HEK293 (cell line): ENCODE data around the gene IPO13.

ENCODE experiments used
- CTCF ChIA-PET: fragments of 350-600 bp; formaldehyde crosslinking; extraction: SDS; loops from one replicate; lab custom pipeline; 2021; ENCODE audit warnings: antibody characterized with exemption; lab: Yijun Ruan, JAX
- POLR2A ChIA-PET: fragments of 300-600 bp; formaldehyde crosslinking; extraction: SDS; loops from one replicate; lab custom pipeline; 2020; ENCODE audit warnings: antibody characterized with exemption, inconsistent platforms; lab: Yijun Ruan, JAX
- H3K27ac ChIP-seq: fragments of 200-500 bp; sonication (Bioruptor generic); 2 replicates; pipeline ENCODE4 v1.5.1; 2014; ENCODE audit warnings: low read depth, low read length, control low read depth, inconsistent platforms; ENCODE audit errors: extremely low read depth
- H3K36me3 ChIP-seq, 2 experiments: fragments of 200-500 bp in 1 of 2; sonication (Bioruptor generic) in 1 of 2; 1 replicate in 1 of 2; 2 replicates in 1 of 2; pipeline ENCODE4 v1.5.1; 2014 to 2017; ENCODE audit warnings: inconsistent platforms in 2 of 2, low read length in 2 of 2; ENCODE audit not compliant: control insufficient read depth in 2 of 2, insufficient read depth in 1 of 2
- H3K4me1 ChIP-seq: fragments of 200-500 bp; sonication (Bioruptor generic); 2 replicates; pipeline ENCODE4 v1.5.1; 2014; ENCODE audit warnings: mild to moderate bottlenecking, low read length, inconsistent platforms; ENCODE audit not compliant: control insufficient read depth, insufficient read depth
- H3K4me3 ChIP-seq: 2 replicates; pipeline ENCODE4 v1.5.1; 2011; ENCODE audit warnings: low read depth, mild to moderate bottlenecking, control low read depth, low read length, moderate library complexity
- H3K9me3 ChIP-seq: fragments of 200-500 bp; sonication (Bioruptor generic); 2 replicates; pipeline ENCODE4 v1.5.1; 2014; ENCODE audit warnings: low read depth, low read length, inconsistent platforms; ENCODE audit not compliant: control insufficient read depth, insufficient read depth
- MEIS1 ChIP-seq: sonication (generic); formaldehyde crosslinking; IDR thresholded peaks from 2 replicates; pipeline ENCODE4 v1.8.1; 2022; ENCODE audit warnings: missing genetic modification reagents, mild to moderate bottlenecking, borderline replicate concordance
- RBAK ChIP-seq: fragments of 450-650 bp; formaldehyde crosslinking; IDR thresholded peaks from 2 replicates; pipeline ENCODE4 v1.5.1; 2016; ENCODE audit warnings: missing biosample characterization, missing genetic modification characterization
- ZBTB17 ChIP-seq: fragments of 450-650 bp; formaldehyde crosslinking; IDR thresholded peaks from 2 replicates; pipeline ENCODE4 v1.5.1; 2016; ENCODE audit warnings: missing biosample characterization, missing genetic modification characterization
- ZBTB8A ChIP-seq: fragments of 450-650 bp; formaldehyde crosslinking; IDR thresholded peaks from 2 replicates; pipeline ENCODE4 v1.5.1; 2016; ENCODE audit warnings: missing biosample characterization, missing genetic modification characterization
- ZFP37 ChIP-seq: fragments of 450-650 bp; formaldehyde crosslinking; IDR thresholded peaks from 2 replicates; pipeline ENCODE4 v1.5.1; 2016; ENCODE audit warnings: missing biosample characterization, missing genetic modification characterization
- ZNF138 ChIP-seq: fragments of 450-650 bp; formaldehyde crosslinking; IDR thresholded peaks from 2 replicates; pipeline ENCODE4 v1.5.1; 2016; ENCODE audit warnings: missing biosample characterization, missing genetic modification characterization, borderline replicate concordance
- ZNF223 ChIP-seq: fragments of 450-650 bp; formaldehyde crosslinking; IDR thresholded peaks from 2 replicates; pipeline ENCODE4 v1.5.1; 2016; ENCODE audit warnings: missing biosample characterization, missing genetic modification characterization
- ZNF354C ChIP-seq: fragments of 450-650 bp; formaldehyde crosslinking; IDR thresholded peaks from 2 replicates; pipeline ENCODE4 v1.5.1; 2016; ENCODE audit warnings: missing biosample characterization, missing genetic modification characterization, low read depth, borderline replicate concordance
- ZNF394 ChIP-seq: fragments of 450-650 bp; formaldehyde crosslinking; IDR thresholded peaks from 2 replicates; pipeline ENCODE4 v1.5.1; 2016; ENCODE audit warnings: missing biosample characterization, missing genetic modification characterization, mild to moderate bottlenecking, moderate library complexity, borderline replicate concordance
- ZNF426 ChIP-seq: fragments of 450-650 bp; formaldehyde crosslinking; IDR thresholded peaks from 2 replicates; pipeline ENCODE4 v1.5.1; 2017; ENCODE audit warnings: missing biosample characterization, missing genetic modification characterization, mild to moderate bottlenecking, inconsistent platforms, moderate library complexity
- ZNF48 ChIP-seq: fragments of 450-650 bp; formaldehyde crosslinking; IDR thresholded peaks from 2 replicates; pipeline ENCODE4 v1.5.1; 2016; ENCODE audit warnings: missing biosample characterization, missing genetic modification characterization
- ZNF596 ChIP-seq: fragments of 450-650 bp; IDR thresholded peaks from 2 replicates; pipeline ENCODE4 v1.5.0; 2018; ENCODE audit warnings: missing biosample characterization, mild to moderate bottlenecking, missing genetic modification characterization, moderate library complexity
- ZNF664 ChIP-seq: fragments of 450-650 bp; formaldehyde crosslinking; IDR thresholded peaks from 2 replicates; pipeline ENCODE4 v1.5.1; 2016; ENCODE audit warnings: missing biosample characterization, missing genetic modification characterization
- ZNF768 ChIP-seq: fragments of 450-650 bp; formaldehyde crosslinking; IDR thresholded peaks from 2 replicates; pipeline ENCODE4 v1.5.1; 2018; ENCODE audit warnings: missing biosample characterization, mild to moderate bottlenecking, missing genetic modification characterization
- ZSCAN23 ChIP-seq: fragments of 450-650 bp; formaldehyde crosslinking; IDR thresholded peaks from 2 replicates; pipeline ENCODE4 v1.5.1; 2016; ENCODE audit warnings: missing biosample characterization, missing genetic modification characterization
- ZXDB ChIP-seq: fragments of 450-650 bp; formaldehyde crosslinking; IDR thresholded peaks from 2 replicates; pipeline ENCODE4 v1.5.1; 2016; ENCODE audit warnings: missing biosample characterization, missing genetic modification characterization
- TF ChIP-seq, protein P1 (sequence below): fragments of 450-650 bp; formaldehyde crosslinking; IDR thresholded peaks from 2 replicates; pipeline ENCODE4 v1.5.1; 2016; ENCODE audit warnings: missing biosample characterization, missing genetic modification characterization, borderline replicate concordance
- TF ChIP-seq, protein P2 (sequence below): fragments of 450-650 bp; formaldehyde crosslinking; IDR thresholded peaks from 2 replicates; pipeline ENCODE4 v1.5.1; 2017; ENCODE audit warnings: missing biosample characterization, missing genetic modification characterization
- TF ChIP-seq, protein P3 (sequence below): fragments of 450-650 bp; formaldehyde crosslinking; IDR thresholded peaks from 2 replicates; pipeline ENCODE4 v1.5.1; 2017; ENCODE audit warnings: missing biosample characterization, missing genetic modification characterization
- TF ChIP-seq, protein P4 (sequence below): fragments of 450-650 bp; formaldehyde crosslinking; optimal IDR thresholded peaks from 2 replicates; pipeline ENCODE3; 2016; ENCODE audit warnings: missing biosample characterization, mild to moderate bottlenecking, missing genetic modification characterization

Gene IPO13

DNA sequence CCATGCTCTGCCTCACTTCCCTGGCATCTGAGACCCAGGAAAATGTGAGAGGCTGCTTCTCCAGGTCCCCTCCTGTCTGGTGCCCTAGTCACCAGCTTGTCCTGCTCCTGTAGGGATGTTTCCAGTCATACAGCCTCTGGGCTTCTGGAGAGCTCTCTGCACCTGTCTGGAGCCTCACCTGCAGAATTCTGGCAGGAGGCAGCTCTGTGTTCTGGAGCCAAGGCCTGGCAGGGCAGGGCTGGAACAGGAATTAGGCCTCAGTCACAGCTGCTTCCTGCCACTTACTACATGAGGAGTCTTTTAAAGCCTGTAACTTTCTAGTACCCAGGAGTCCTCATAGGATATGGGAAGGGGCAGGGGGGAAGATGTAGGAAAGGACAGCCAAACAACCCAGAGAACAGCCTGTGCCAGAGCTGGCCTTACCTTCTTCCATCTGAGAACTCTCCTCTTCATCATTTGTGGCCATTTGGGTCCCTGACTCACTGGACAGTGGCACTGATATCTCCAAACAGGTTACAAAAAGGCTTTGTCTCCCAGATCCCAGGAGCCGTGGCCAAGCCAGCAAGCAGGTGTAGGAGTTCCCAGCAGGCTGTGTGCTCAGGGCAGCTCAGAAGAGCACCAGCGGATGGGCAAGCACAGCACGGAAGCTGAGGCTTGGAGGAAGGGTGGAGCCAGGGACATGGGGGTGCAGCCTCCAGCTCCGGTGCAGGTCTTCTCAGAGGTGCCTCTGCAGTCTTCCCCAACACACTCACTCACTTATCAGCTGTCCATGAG is 44.5 kb upstream of the IPO13 start:
- Histone ChIP-seq H3K9me3 (no peaks in the 10 kb centered on the region), H3K36me3 (peaks cover 0 to 17% of the 10 kb centered on the region in 2 experiments; a peak in 1 of 3 replicates), H3K27ac (no peak overlapping the region), H3K4me1 (no peaks in the 10 kb centered on the region), H3K4me3 (no peak overlapping the region)
- TF ChIP-seq, protein P1, sequence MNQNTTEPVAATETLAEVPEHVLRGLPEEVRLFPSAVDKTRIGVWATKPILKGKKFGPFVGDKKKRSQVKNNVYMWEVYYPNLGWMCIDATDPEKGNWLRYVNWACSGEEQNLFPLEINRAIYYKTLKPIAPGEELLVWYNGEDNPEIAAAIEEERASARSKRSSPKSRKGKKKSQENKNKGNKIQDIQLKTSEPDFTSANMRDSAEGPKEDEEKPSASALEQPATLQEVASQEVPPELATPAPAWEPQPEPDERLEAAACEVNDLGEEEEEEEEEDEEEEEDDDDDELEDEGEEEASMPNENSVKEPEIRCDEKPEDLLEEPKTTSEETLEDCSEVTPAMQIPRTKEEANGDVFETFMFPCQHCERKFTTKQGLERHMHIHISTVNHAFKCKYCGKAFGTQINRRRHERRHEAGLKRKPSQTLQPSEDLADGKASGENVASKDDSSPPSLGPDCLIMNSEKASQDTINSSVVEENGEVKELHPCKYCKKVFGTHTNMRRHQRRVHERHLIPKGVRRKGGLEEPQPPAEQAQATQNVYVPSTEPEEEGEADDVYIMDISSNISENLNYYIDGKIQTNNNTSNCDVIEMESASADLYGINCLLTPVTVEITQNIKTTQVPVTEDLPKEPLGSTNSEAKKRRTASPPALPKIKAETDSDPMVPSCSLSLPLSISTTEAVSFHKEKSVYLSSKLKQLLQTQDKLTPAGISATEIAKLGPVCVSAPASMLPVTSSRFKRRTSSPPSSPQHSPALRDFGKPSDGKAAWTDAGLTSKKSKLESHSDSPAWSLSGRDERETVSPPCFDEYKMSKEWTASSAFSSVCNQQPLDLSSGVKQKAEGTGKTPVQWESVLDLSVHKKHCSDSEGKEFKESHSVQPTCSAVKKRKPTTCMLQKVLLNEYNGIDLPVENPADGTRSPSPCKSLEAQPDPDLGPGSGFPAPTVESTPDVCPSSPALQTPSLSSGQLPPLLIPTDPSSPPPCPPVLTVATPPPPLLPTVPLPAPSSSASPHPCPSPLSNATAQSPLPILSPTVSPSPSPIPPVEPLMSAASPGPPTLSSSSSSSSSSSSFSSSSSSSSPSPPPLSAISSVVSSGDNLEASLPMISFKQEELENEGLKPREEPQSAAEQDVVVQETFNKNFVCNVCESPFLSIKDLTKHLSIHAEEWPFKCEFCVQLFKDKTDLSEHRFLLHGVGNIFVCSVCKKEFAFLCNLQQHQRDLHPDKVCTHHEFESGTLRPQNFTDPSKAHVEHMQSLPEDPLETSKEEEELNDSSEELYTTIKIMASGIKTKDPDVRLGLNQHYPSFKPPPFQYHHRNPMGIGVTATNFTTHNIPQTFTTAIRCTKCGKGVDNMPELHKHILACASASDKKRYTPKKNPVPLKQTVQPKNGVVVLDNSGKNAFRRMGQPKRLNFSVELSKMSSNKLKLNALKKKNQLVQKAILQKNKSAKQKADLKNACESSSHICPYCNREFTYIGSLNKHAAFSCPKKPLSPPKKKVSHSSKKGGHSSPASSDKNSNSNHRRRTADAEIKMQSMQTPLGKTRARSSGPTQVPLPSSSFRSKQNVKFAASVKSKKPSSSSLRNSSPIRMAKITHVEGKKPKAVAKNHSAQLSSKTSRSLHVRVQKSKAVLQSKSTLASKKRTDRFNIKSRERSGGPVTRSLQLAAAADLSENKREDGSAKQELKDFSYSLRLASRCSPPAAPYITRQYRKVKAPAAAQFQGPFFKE (tag by site-specific recombination), result no peak
- no peak for TF ChIP-seq ZNF48 (tag by site-specific recombination)
- TF ChIP-seq, protein P2, sequence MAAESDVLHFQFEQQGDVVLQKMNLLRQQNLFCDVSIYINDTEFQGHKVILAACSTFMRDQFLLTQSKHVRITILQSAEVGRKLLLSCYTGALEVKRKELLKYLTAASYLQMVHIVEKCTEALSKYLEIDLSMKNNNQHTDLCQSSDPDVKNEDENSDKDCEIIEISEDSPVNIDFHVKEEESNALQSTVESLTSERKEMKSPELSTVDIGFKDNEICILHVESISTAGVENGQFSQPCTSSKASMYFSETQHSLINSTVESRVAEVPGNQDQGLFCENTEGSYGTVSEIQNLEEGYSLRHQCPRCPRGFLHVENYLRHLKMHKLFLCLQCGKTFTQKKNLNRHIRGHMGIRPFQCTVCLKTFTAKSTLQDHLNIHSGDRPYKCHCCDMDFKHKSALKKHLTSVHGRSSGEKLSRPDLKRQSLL (tag by site-specific recombination), result no peak
- TF ChIP-seq RBAK (tag by site-specific recombination), result no peak
- no peak for TF ChIP-seq ZNF354C
- no peak for TF ChIP-seq MEIS1 (CRISPR knock-in tag)
- no peak for TF ChIP-seq ZNF138
- no peak for TF ChIP-seq ZXDB (tag by site-specific recombination)
- no peak for TF ChIP-seq ZNF426 (tag by site-specific recombination)
- TF ChIP-seq ZSCAN23 (tag by site-specific recombination), result no peak
- TF ChIP-seq, protein P3, sequence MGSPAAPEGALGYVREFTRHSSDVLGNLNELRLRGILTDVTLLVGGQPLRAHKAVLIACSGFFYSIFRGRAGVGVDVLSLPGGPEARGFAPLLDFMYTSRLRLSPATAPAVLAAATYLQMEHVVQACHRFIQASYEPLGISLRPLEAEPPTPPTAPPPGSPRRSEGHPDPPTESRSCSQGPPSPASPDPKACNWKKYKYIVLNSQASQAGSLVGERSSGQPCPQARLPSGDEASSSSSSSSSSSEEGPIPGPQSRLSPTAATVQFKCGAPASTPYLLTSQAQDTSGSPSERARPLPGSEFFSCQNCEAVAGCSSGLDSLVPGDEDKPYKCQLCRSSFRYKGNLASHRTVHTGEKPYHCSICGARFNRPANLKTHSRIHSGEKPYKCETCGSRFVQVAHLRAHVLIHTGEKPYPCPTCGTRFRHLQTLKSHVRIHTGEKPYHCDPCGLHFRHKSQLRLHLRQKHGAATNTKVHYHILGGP (tag by site-specific recombination), result no peak
- no peak for TF ChIP-seq ZNF664 (tag by site-specific recombination)
- no peak for TF ChIP-seq ZBTB17 (tag by site-specific recombination)
- CTCF ChIA-PET, result interaction anchor here (1.1 to 1.9 kb wide), 3 partner anchors 32 to 138 kb away, joined by 3 to 9 read pairs (median 4); no protein-coding TSS in a partner anchor
- POLR2A ChIA-PET, result no interaction called here

DNA sequence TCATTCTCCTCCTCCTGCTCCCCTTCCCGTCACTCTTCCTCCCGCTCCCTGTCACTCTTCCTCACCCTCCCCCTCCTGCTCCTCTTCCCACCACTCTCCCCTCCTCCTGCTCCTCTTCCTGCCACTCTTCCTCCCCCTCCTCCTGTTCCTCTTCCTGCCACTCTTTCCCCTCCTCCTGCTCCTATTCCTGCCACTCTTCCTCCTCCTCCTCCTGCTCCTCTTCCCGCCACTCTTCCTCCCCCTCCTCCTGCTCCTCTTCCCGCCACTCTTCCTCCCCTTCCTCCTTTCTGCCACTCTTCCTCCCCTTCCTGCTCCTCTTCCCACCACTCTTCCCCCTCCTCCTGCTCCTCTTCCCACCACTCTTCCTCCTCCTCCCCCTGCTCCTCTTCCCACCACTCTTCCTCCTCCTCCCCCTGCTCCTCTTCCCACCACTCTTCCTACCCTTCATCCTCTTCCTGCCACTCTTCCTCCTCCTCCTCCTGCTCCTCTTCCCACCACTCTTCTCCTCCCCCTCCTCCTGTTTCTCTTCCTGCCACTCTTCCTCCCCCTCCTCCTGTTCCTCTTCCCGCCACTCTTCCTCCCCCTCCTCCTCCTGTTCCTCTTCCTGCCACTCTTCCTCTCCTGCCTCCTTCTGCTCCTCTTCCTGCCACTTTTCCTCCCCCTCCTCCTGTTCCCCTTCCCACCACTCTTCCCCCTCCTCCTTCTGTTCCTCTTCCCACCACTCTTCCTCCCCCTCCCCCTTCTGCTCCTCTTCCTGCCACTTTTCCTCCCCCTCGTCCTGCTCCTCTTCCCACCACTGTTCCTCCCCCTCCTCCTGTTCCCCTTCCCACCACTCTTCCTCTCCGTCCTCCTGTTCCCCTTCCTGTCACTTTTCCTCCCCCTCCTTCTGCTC is 41.8 kb upstream of the IPO13 start:
- H3K4me1 ChIP-seq, result no peaks in the 10 kb centered on the region
- CTCF ChIA-PET, result no interaction called here
- TF ChIP-seq ZFP37 (tag by site-specific recombination), result no peak
- no peak for TF ChIP-seq ZNF596 (tag by site-specific recombination)
- TF ChIP-seq ZBTB8A (tag by site-specific recombination), result no peak
- TF ChIP-seq ZNF768 (tag by site-specific recombination), result no peak
- TF ChIP-seq, protein P4, sequence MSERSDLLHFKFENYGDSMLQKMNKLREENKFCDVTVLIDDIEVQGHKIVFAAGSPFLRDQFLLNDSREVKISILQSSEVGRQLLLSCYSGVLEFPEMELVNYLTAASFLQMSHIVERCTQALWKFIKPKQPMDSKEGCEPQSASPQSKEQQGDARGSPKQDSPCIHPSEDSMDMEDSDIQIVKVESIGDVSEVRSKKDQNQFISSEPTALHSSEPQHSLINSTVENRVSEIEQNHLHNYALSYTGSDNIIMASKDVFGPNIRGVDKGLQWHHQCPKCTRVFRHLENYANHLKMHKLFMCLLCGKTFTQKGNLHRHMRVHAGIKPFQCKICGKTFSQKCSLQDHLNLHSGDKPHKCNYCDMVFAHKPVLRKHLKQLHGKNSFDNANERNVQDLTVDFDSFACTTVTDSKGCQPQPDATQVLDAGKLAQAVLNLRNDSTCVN, result no peak
- TF ChIP-seq ZNF223 (tag by site-specific recombination), result no peak
- TF ChIP-seq ZNF394 (tag by site-specific recombination), result no peak

More for the DNA sequence above, 41.8 kb upstream of the IPO13 start:
- H3K4me3 ChIP-seq, result no peak overlapping the region
- H3K36me3 ChIP-seq, result peaks cover 0 to 3% of the 10 kb centered on the region in 2 experiments; a peak in 1 of 3 replicates
- H3K27ac ChIP-seq, result no peak overlapping the region
- POLR2A ChIA-PET, result no interaction called here
- no peaks in the 10 kb centered on the region for H3K9me3 ChIP-seq
